ENCODE data around the gene PLK5. TPM values are rescaled to one million over a fixed set of nuclear protein-coding genes. Genes with fewer than 3 reads are reported as not detected.

The PLK5 gene
- total and polyA plus RNA-seq, 2 of the 4 experiments (the other 2 are of a cell fraction) = not detected

DNA sequence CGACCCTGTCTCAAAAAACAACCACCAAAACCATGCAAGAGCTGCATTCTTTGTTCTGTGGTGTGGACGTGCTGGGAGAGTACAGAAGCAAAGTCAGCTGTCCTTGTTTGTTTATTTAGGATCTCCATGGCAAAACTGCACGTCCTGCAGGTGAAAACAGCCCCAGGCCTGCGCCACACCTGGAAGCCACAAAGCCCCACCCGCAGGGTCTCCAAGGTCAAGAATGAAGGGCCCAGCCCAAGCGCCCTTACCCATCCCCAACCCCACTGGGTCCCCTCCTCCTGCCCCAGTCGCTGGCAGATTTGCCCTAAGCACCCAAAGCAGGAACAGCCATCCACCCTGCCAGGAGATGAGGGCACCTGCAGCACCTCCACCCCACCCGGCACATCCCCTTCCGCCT, 58.3 kb downstream of the PLK5 start:
- H2BK120ac ChIP-seq (ENCODE audit: low read depth, low read length) = no peak overlapping the region

More for the DNA sequence above, 58.3 kb downstream of the PLK5 start:
- no peak overlapping the region for H2BK15ac ChIP-seq (ENCODE audit: low read depth, low read length)
- CTCF ChIA-PET = no interaction called here
- H3K23ac ChIP-seq (ENCODE audit: low read depth, low read length) = no peak overlapping the region
- TF ChIP-seq MAZ (IDR thresholded peaks at IDR 0.05; ENCODE audit: borderline replicate concordance, low read depth, low read length) (no peak), RCOR1 (IDR thresholded peaks at IDR 0.05; ENCODE audit: insufficient replicate concordance, low read length) (no peak), FOS (IDR thresholded peaks at IDR 0.05; ENCODE audit: low read depth, low read length) (no peak), MAFK (IDR thresholded peaks at IDR 0.05; ENCODE audit: low read depth, low read length) (no peak), RAD21 (IDR thresholded peaks at IDR 0.05; ENCODE audit: low read length) (no peak), CEBPB (IDR thresholded peaks at IDR 0.05; ENCODE audit: low read depth, low read length) (no peak), CHD1 (IDR thresholded peaks at IDR 0.05; ENCODE audit: low read depth, low read length) (no peak), RFX5 (IDR thresholded peaks at IDR 0.05; ENCODE audit: low read depth, low read length) (no peak), BHLHE40 (IDR thresholded peaks at IDR 0.05; ENCODE audit: low read depth, low read length) (no peak), SMC3 (IDR thresholded peaks at IDR 0.05; ENCODE audit: low read depth, low read length) (no peak), MXI1 (IDR thresholded peaks at IDR 0.05; ENCODE audit: borderline replicate concordance, low read depth, low read length) (no peak), NFE2L2 (IDR thresholded peaks at IDR 0.05; ENCODE audit: low read depth, low read length) (no peak)
- TF ChIP-seq, protein P1, sequence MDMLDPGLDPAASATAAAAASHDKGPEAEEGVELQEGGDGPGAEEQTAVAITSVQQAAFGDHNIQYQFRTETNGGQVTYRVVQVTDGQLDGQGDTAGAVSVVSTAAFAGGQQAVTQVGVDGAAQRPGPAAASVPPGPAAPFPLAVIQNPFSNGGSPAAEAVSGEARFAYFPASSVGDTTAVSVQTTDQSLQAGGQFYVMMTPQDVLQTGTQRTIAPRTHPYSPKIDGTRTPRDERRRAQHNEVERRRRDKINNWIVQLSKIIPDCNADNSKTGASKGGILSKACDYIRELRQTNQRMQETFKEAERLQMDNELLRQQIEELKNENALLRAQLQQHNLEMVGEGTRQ (IDR thresholded peaks at IDR 0.05; ENCODE audit: low read depth, low read length) = no peak
- TF ChIP-seq, protein P2, sequence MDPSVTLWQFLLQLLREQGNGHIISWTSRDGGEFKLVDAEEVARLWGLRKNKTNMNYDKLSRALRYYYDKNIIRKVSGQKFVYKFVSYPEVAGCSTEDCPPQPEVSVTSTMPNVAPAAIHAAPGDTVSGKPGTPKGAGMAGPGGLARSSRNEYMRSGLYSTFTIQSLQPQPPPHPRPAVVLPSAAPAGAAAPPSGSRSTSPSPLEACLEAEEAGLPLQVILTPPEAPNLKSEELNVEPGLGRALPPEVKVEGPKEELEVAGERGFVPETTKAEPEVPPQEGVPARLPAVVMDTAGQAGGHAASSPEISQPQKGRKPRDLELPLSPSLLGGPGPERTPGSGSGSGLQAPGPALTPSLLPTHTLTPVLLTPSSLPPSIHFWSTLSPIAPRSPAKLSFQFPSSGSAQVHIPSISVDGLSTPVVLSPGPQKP (IDR thresholded peaks at IDR 0.05; ENCODE audit: borderline replicate concordance, low read depth, low read length) = no peak
- TF ChIP-seq, protein P3, sequence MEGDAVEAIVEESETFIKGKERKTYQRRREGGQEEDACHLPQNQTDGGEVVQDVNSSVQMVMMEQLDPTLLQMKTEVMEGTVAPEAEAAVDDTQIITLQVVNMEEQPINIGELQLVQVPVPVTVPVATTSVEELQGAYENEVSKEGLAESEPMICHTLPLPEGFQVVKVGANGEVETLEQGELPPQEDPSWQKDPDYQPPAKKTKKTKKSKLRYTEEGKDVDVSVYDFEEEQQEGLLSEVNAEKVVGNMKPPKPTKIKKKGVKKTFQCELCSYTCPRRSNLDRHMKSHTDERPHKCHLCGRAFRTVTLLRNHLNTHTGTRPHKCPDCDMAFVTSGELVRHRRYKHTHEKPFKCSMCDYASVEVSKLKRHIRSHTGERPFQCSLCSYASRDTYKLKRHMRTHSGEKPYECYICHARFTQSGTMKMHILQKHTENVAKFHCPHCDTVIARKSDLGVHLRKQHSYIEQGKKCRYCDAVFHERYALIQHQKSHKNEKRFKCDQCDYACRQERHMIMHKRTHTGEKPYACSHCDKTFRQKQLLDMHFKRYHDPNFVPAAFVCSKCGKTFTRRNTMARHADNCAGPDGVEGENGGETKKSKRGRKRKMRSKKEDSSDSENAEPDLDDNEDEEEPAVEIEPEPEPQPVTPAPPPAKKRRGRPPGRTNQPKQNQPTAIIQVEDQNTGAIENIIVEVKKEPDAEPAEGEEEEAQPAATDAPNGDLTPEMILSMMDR (conservative IDR thresholded peaks at IDR 0.05; ENCODE audit: low read depth, low read length) = no peak
- no peak overlapping the region for H3K56ac ChIP-seq (ENCODE audit: extremely low read depth, insufficient read depth, low read length)
- H3K4ac ChIP-seq (ENCODE audit: low read depth, low read length) = no peak overlapping the region
- H4K5ac ChIP-seq (ENCODE audit: low read depth, low read length) = no peak overlapping the region
- no peak overlapping the region for H3K9ac ChIP-seq (ENCODE audit: low read depth, low read length)
- intact Hi-C loops (cut with micrococcal nuclease) (no loop called here), in situ Hi-C loops (cut with MboI; ENCODE audit: low sequenced_read_pairs) (no loop called here), dilution Hi-C loops (cut with HindIII; ENCODE audit: low sequenced_read_pairs, unreplicated experiment) (no loop called here)
- H3K4me3 ChIP-seq (ENCODE audit: insufficient read depth, low read depth, low read length) = no peak overlapping the region
- no peak overlapping the region for H4K8ac ChIP-seq (ENCODE audit: low read depth in 2 of 2, low read length in 2 of 2)
- BruUV-seq (replicated peaks) = no TSS peak
- peaks cover 15 to 42% of the 10 kb centered on the region in 2 experiments for H3K79me1 ChIP-seq (ENCODE audit: low read depth in 1 of 2, low read length in 2 of 2)
- no peak overlapping the region for H3K4me2 ChIP-seq (ENCODE audit: low read depth, low read length)
- no peak overlapping the region for H2BK5ac ChIP-seq (ENCODE audit: low read depth, low read length, poor library complexity, severe bottlenecking)
- ATAC-seq (ENCODE audit: low read depth) (no peak), DNase-seq (no peak)
- H3K18ac ChIP-seq (ENCODE audit: low read depth, low read length) = no peak overlapping the region
- H3K9me1 ChIP-seq (ENCODE audit: insufficient read depth, low read length) = peaks cover 6% of the 10 kb centered on the region
- no CpG with 5 or more reads among the region's 9 CpGs for WGBS, 2 experiments (ENCODE audit: extremely low coverage in 2 of 2, insufficient read length in 1 of 2)
- no peak overlapping the region for H3K14ac ChIP-seq (replicated peaks; ENCODE audit: low read depth, low read length)
- no peak overlapping the region for H4K91ac ChIP-seq (ENCODE audit: insufficient read depth, low read depth, low read length)
- H2BK20ac ChIP-seq (ENCODE audit: low read depth, low read length) = no peak overlapping the region
- no peaks in the 10 kb centered on the region for H3K27me3 ChIP-seq (ENCODE audit: control insufficient read depth, insufficient read depth, low read length)
- POLR2A ChIA-PET (ENCODE audit: unreplicated experiment) = no interaction called here
- H3K4me1 ChIP-seq (ENCODE audit: control insufficient read depth, insufficient read depth, low read length) = no peaks in the 10 kb centered on the region
- H2AFZ ChIP-seq (replicated peaks; ENCODE audit: low read length, poor library complexity) = no peak overlapping the region
- H3K36me3 ChIP-seq (ENCODE audit: control insufficient read depth, insufficient read depth, low read length) = peaks cover 54% of the 10 kb centered on the region
- no peak overlapping the region for H2AK5ac ChIP-seq (ENCODE audit: low read depth, low read length)
- H3K9me3 ChIP-seq (ENCODE audit: control insufficient read depth, insufficient read depth, low read length) = no peaks in the 10 kb centered on the region
- H2AK9ac ChIP-seq (replicated peaks; ENCODE audit: low read depth, low read length, poor library complexity) = no peak overlapping the region
- H4K20me1 ChIP-seq (ENCODE audit: insufficient read depth, low read length) = peaks cover 15% of the 10 kb centered on the region
- no peak overlapping the region for H3K27ac ChIP-seq (ENCODE audit: insufficient read depth, low read length)

All from IMR-90 (cell line).